Measurements from ENCODE around the gene PTPRR. TPM values are rescaled to one million over a fixed set of nuclear protein-coding genes. Genes with fewer than 3 reads are reported as not detected.

Gene PTPRR
- total and polyA plus RNA-seq, 12 donors = 0.11 to 3.7 (median 0.56) TPM; not detected in 1

DNA sequence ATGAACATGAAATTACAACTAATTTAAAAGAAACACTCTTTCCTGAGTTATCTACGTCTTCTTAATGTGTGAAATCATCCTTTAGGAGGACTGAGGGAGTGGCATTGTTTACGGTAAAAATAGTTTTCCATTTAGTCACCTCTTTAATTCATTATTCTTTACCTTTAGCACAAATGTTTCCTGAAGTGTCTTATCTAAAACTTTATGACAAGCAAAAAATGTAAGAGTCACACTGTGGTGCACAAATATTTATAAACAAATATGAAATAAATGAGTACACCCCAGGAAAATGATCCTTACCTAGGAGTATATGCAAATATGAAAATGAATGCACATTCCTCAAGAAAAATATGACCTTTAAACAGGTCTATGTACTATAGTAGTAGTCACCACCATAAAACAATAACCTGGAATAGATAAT lies 104.6 kb downstream of the PTPRR start:
- H3K4me3 ChIP-seq = no peak overlapping the region
- H3K9me3 ChIP-seq (replicated peaks in 1 of 3) = no peaks in the 10 kb centered on the region
- intact Hi-C loops (cut with DNase I) = no loop called here
- no peaks in the 10 kb centered on the region for H3K4me1 ChIP-seq (replicated peaks in 1 of 2)
- H3K27me3 ChIP-seq = no peaks in the 10 kb centered on the region
- H3K27ac ChIP-seq = no peak overlapping the region
- H3K36me3 ChIP-seq (replicated peaks in 1 of 2) = no peaks in the 10 kb centered on the region
- no peak for DNase-seq
- WGBS, 4 donors = 79 to 86% (median 84%) methylated on average over 2 of the region's 2 CpGs
- no peak for TF ChIP-seq POLR2A (IDR thresholded peaks at IDR 0.05)
- TF ChIP-seq, protein P1, sequence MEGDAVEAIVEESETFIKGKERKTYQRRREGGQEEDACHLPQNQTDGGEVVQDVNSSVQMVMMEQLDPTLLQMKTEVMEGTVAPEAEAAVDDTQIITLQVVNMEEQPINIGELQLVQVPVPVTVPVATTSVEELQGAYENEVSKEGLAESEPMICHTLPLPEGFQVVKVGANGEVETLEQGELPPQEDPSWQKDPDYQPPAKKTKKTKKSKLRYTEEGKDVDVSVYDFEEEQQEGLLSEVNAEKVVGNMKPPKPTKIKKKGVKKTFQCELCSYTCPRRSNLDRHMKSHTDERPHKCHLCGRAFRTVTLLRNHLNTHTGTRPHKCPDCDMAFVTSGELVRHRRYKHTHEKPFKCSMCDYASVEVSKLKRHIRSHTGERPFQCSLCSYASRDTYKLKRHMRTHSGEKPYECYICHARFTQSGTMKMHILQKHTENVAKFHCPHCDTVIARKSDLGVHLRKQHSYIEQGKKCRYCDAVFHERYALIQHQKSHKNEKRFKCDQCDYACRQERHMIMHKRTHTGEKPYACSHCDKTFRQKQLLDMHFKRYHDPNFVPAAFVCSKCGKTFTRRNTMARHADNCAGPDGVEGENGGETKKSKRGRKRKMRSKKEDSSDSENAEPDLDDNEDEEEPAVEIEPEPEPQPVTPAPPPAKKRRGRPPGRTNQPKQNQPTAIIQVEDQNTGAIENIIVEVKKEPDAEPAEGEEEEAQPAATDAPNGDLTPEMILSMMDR (IDR thresholded peaks at IDR 0.05) = no peak

DNA sequence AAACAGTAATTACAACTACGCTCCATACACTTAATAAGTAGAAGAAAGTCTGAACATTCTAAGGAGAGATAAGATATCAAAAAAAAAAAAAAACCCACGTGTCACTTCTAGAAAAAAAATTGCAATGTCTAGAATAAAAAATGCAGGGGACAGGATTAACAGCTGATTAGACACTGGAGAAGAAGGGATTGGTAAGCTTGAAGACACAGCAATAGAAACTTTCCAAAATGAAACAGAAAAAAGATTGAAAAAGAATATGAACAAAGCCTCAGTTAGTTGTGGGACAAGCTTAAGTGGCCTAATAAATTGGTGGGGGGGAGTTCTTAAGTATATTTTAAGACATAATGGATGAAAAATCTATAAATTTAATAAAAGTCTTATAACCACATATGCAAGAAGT lies 105.5 kb downstream of the PTPRR start:
- H3K36me3 ChIP-seq (replicated peaks in 1 of 2) = no peaks in the 10 kb centered on the region
- WGBS, 4 donors = 83 to 92% (median 86%) methylated on average over 2 of the region's 2 CpGs
- H3K9me3 ChIP-seq (replicated peaks in 1 of 3) = no peaks in the 10 kb centered on the region
- no peak overlapping the region for H3K4me3 ChIP-seq
- H3K27ac ChIP-seq = no peak overlapping the region
- no peak for DNase-seq
- TF ChIP-seq POLR2A (IDR thresholded peaks at IDR 0.05) = no peak
- TF ChIP-seq, protein P1 (IDR thresholded peaks at IDR 0.05) = no peak
- no peaks in the 10 kb centered on the region for H3K4me1 ChIP-seq (replicated peaks in 1 of 2)
- intact Hi-C loops (cut with DNase I) = no loop called here
- no peaks in the 10 kb centered on the region for H3K27me3 ChIP-seq

DNA sequence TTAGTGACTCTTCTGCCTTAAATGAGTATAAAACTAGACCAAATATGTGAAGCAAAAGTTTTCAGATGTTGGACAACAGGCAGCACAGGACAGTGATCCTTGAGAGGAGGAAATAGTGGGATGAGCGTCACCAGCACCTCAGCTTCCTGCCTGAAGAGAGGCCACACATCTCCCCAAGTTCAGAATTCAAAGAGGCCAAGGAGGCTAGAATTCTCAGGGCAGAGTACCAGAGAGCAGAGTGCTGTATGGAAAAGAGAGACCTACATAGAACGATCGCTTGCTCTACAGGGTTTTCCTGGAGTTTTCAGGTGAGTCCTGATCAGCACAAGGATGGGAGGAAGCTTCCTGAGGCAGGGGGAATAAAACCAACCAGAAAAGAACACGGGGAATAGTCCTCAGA lies 107.0 kb downstream of the PTPRR start:
- Histone ChIP-seq H3K27me3 (no peaks in the 10 kb centered on the region), H3K4me3 (no peak overlapping the region), H3K27ac (no peak overlapping the region), H3K36me3 (replicated peaks in 1 of 2) (no peaks in the 10 kb centered on the region), H3K4me1 (replicated peaks in 1 of 2) (no peaks in the 10 kb centered on the region), H3K9me3 (replicated peaks in 1 of 3) (no peaks in the 10 kb centered on the region)
- no peak for TF ChIP-seq POLR2A (IDR thresholded peaks at IDR 0.05)
- TF ChIP-seq, protein P1 (IDR thresholded peaks at IDR 0.05) = no peak
- intact Hi-C loops (cut with DNase I) = no loop called here
- 65 to 76% (median 71%) methylated on average over 4 of the region's 4 CpGs for WGBS, 4 donors
- DNase-seq = no peak

DNA sequence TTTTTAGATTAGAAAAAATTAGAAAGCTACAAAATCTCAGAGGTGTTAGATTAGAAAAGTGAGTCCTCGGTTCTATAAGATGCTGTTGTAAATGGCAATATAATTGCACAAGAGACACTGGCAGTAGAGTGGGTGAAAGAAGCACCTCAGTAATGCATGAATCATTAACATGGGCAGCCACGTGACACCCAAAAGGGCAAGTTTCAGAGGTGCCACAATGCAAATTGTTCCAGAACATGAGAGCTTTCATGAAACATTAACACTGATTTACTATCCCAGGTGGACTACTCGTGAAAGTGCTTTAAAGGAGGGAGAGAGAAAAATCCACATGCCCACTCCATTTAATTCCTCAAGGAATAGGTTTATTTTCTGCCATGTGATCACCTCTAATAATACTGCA lies 108.4 kb downstream of the PTPRR start:
- intact Hi-C loops (cut with DNase I) = no loop called here
- WGBS, 4 donors = 60 to 71% (median 64%) methylated on average over 3 of the region's 3 CpGs
- Histone ChIP-seq H3K27ac (no peak overlapping the region), H3K9me3 (replicated peaks in 1 of 3) (no peaks in the 10 kb centered on the region), H3K4me1 (replicated peaks in 1 of 2) (no peaks in the 10 kb centered on the region), H3K27me3 (no peaks in the 10 kb centered on the region), H3K36me3 (replicated peaks in 1 of 2) (no peaks in the 10 kb centered on the region), H3K4me3 (no peak overlapping the region)
- no peak for DNase-seq
- no peak for TF ChIP-seq POLR2A (IDR thresholded peaks at IDR 0.05)
- TF ChIP-seq, protein P1 (IDR thresholded peaks at IDR 0.05) = no peak

Measured in adrenal gland (tissue), 12 donors.